Measurements from ENCODE around the gene STAB1. TPM values are rescaled to one million over a fixed set of nuclear protein-coding genes. Genes with fewer than 3 reads are reported as not detected.

STAB1 gene

GRCh38 chr3:52557011-52557960, 62.1 kb downstream of the STAB1 start:
- H3K27me3 ChIP-seq (ENCODE audit: control insufficient read depth, insufficient read depth, low read length), result no peaks in the 10 kb centered on the region
- H3K36me3 ChIP-seq (ENCODE audit: insufficient read depth, low read length), result peaks cover 78% of the 10 kb centered on the region
- no peaks in the 10 kb centered on the region for H3K9me3 ChIP-seq (replicated peaks; ENCODE audit: low read length)
- H3K4me1 ChIP-seq (ENCODE audit: control insufficient read depth, insufficient read depth, low read length), result no peaks in the 10 kb centered on the region
- no peak overlapping the region for H3K9ac ChIP-seq (ENCODE audit: low read depth, low read length)
- H3K4me2 ChIP-seq (ENCODE audit: low read length), result no peak overlapping the region
- no peak overlapping the region for H3K4me3 ChIP-seq (ENCODE audit: low read length)

- H3K4me2 ChIP-seq (ENCODE audit: low read length), result no peak overlapping the region
- H3K27me3 ChIP-seq (ENCODE audit: control insufficient read depth, insufficient read depth, low read length), result no peaks in the 10 kb centered on the region
- no peak overlapping the region for H3K9ac ChIP-seq (ENCODE audit: low read depth, low read length)
- H3K4me3 ChIP-seq (ENCODE audit: low read length), result no peak overlapping the region
- no peaks in the 10 kb centered on the region for H3K9me3 ChIP-seq (replicated peaks; ENCODE audit: low read length)
- H3K4me1 ChIP-seq (ENCODE audit: control insufficient read depth, insufficient read depth, low read length), result no peaks in the 10 kb centered on the region
- peaks cover 74% of the 10 kb centered on the region for H3K36me3 ChIP-seq (ENCODE audit: insufficient read depth, low read length)
Measured at GRCh38 chr3:52558436-52558835, 63.3 kb downstream of the STAB1 start.

DNA sequence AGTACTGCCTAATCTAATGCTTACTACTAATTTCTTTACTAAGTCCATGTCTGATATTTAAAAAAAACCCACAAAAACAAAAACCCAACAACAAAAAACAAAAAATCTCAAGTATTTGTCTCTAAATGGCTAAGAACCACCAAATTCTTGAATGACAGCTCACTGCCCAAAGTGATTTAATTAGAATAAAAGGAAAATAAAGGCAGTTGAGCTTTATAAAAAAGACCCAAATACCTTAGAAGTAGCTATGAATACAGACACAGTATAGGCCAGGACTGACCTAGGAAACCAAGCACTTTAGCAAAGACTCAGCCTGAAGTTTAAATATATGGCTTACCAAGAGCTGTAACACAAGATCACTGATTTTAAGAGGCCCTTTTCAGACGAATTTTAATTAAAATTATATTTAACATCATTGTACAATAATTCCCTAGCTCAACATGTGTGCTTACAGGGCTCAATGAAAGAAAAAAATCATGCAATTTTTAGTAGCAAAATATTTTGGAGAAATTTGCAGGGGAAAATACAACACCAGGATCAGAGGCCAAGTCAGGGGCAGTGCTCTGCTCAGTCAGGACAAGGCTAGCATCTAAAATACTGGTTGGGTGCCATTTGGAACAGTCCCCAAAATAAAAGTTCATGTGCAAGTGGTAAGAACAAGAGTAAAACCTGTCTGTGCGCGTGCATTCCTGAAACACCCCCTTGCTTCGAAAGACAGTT, 66.0 kb downstream of the STAB1 start:
- no peaks in the 10 kb centered on the region for H3K4me1 ChIP-seq (ENCODE audit: control insufficient read depth, insufficient read depth, low read length)
- H3K9ac ChIP-seq (ENCODE audit: low read depth, low read length), result no peak overlapping the region
- no peak overlapping the region for H3K4me2 ChIP-seq (ENCODE audit: low read length)
- no peaks in the 10 kb centered on the region for H3K27me3 ChIP-seq (ENCODE audit: control insufficient read depth, insufficient read depth, low read length)
- peaks cover 70% of the 10 kb centered on the region for H3K36me3 ChIP-seq (ENCODE audit: insufficient read depth, low read length)
- no peak overlapping the region for H3K4me3 ChIP-seq (ENCODE audit: low read length)
- H3K9me3 ChIP-seq (replicated peaks; ENCODE audit: low read length), result no peaks in the 10 kb centered on the region

DNA sequence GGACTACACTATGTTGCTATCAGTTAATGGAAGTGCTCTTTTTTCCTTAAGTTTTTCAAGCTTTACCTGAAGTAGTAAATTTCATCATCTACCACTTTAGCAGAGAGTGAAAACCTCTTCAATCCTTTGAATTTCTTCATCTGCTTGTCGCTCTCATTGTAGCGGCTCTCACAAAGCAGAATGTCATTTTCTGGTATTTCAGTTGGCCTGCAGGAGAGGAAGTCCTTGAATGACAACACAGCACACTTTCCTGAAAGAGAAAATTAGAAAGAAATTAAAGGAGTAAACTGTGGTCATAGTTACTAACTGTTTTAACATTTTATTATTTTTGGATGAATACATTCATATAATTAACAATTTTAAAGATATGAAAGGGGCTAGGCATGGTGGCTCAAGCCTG, 68.8 kb downstream of the STAB1 start:
- Histone ChIP-seq H3K9me3 (replicated peaks; ENCODE audit: low read length) (no peaks in the 10 kb centered on the region), H3K4me2 (ENCODE audit: low read length) (no peak overlapping the region), H3K4me3 (ENCODE audit: low read length) (no peak overlapping the region), H3K4me1 (ENCODE audit: control insufficient read depth, insufficient read depth, low read length) (no peaks in the 10 kb centered on the region), H3K36me3 (ENCODE audit: insufficient read depth, low read length) (peaks cover 52% of the 10 kb centered on the region), H3K27me3 (ENCODE audit: control insufficient read depth, insufficient read depth, low read length) (no peaks in the 10 kb centered on the region), H3K9ac (ENCODE audit: low read depth, low read length) (no peak overlapping the region)

GRCh38 chr3:52568069-52568468, 72.9 kb downstream of the STAB1 start:
- peaks cover 9% of the 10 kb centered on the region for H3K4me1 ChIP-seq (ENCODE audit: control insufficient read depth, insufficient read depth, low read length)
- peaks cover 22% of the 10 kb centered on the region for H3K36me3 ChIP-seq (ENCODE audit: insufficient read depth, low read length)
- H3K27me3 ChIP-seq (ENCODE audit: control insufficient read depth, insufficient read depth, low read length), result no peaks in the 10 kb centered on the region
- H3K9ac ChIP-seq (ENCODE audit: low read depth, low read length), result no peak overlapping the region
- no peaks in the 10 kb centered on the region for H3K9me3 ChIP-seq (replicated peaks; ENCODE audit: low read length)
- H3K4me2 ChIP-seq (ENCODE audit: low read length), result no peak overlapping the region
- H3K4me3 ChIP-seq (ENCODE audit: low read length), result no peak overlapping the region

DNA sequence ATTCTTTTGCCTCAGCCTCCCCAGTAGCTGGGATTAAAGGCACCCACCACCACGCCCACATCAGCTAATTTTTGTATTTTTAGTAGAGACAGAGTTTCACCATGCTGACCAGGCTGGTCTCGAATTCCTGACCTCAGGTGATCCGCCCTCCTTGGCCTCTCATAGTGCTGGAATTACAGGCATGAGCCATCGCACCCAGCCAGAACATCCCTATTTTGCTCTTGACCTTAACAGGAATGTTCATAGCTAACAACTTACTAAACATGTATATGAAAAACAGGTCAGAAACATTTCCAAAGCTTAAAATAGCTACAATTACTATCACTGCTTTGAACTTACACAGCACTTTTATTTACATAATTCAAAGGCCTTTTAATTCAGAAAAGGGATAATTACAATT, 74.9 kb downstream of the STAB1 start:
- H3K4me1 ChIP-seq (ENCODE audit: control insufficient read depth, insufficient read depth, low read length), result peaks cover 9% of the 10 kb centered on the region
- peaks cover 25% of the 10 kb centered on the region for H3K36me3 ChIP-seq (ENCODE audit: insufficient read depth, low read length)
- H3K4me3 ChIP-seq (ENCODE audit: low read length), result no peak overlapping the region
- H3K9ac ChIP-seq (ENCODE audit: low read depth, low read length), result no peak overlapping the region
- no peaks in the 10 kb centered on the region for H3K27me3 ChIP-seq (ENCODE audit: control insufficient read depth, insufficient read depth, low read length)
- H3K4me2 ChIP-seq (ENCODE audit: low read length), result no peak overlapping the region
- no peaks in the 10 kb centered on the region for H3K9me3 ChIP-seq (replicated peaks; ENCODE audit: low read length)

DNA sequence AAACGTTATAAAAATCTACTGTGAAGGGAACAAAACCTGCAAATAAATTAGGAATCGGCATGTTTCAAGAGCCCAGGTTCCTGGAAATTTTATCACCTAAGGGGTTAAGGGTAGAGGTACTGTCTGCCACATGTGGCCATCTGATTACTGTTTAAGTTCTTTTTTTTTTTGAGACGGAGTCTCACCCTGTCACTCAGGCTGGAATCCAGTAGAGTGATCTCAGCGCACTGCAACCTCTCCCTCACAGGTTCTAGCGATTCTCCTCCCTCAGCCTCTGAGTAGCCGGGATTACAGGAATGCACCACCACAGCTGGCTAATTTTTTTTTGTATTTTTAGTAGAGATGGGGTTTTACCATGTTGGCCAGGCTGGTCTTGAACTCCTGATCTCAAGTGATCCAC, 77.1 kb downstream of the STAB1 start:
- no peaks in the 10 kb centered on the region for H3K27me3 ChIP-seq (ENCODE audit: control insufficient read depth, insufficient read depth, low read length)
- no peaks in the 10 kb centered on the region for H3K9me3 ChIP-seq (replicated peaks; ENCODE audit: low read length)
- no peak overlapping the region for H3K4me2 ChIP-seq (ENCODE audit: low read length)
- H3K36me3 ChIP-seq (ENCODE audit: insufficient read depth, low read length), result peaks cover 30% of the 10 kb centered on the region
- H3K4me3 ChIP-seq (ENCODE audit: low read length), result no peak overlapping the region
- H3K9ac ChIP-seq (ENCODE audit: low read depth, low read length), result no peak overlapping the region
- peaks cover 9% of the 10 kb centered on the region for H3K4me1 ChIP-seq (ENCODE audit: control insufficient read depth, insufficient read depth, low read length)

Small RNA genes lying within 50 kb of the gene (small RNA-seq; reads per million reads assigned to genes)
- gene RNU6-856P (not detected), gene RNU6ATAC16P (not detected)

Data from skeletal muscle satellite cell (primary cell).